NCI-H524 treated with DMSO at 0.1 percent for 48 hours (cell line): ENCODE measurements around the gene MRPL38.
"Not testable (repeated sequence)": the region's sequence is repeated elsewhere in the genome, so short reads cannot be mapped to it uniquely, and the experiment has no call there.

Source experiments
- DNase-seq: peaks from one replicate; lab custom pipeline; 2025; lab: John Stamatoyannopoulos, UW

Gene MRPL38

GRCh38 chr17:75876190-75876937 lies 28.3 kb downstream of the MRPL38 start:
- no peak for DNase-seq

DNA sequence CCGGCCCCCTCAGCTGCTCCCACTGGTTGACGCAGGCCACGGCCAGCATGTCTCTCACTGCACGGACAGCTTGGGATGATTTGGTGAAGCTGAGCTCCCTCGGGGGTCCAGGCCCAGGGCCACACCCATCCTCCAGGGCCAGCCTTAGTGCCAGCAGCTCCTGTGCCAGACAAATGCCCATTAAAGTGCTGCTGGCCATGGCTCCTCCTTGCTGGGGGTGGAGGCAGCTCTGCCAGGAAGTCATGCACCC lies 28.8 kb downstream of the MRPL38 start:
- no peak for DNase-seq

DNA sequence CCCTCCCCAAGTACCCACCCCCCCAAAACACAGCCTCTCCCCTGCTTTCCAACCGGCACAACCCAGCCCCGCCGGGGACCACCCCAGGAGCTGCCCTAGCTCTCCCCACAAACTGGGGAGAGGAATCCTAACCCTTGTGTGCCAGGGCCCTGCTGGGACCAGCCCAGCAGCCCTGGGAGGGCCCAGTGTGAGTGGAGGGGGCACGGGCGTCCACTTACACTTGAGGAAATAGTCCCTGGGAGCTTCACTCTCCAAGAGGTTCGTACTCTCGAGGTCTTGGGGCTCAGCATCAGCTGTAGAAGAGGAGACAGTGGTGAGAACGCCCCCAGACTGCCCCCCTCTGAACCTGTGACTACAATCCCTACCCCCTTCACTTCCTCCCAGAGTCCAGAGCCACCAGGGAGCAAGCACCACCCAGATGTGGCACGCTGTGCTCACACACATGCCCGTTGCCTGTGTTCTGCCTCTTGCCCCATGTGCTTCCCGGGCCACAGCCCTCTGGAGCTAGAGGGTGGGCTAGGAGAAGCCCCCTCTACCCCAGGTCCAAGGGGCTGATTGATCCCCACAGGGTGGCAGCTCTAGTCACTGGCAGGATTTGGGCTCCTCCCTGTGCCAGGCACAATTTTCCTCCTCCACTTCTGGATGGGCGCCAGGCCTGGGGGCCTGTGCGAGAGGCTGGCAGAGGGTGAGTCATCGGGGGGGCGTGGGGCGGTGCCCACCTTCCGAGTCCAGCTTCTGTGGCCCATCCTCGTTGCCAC lies 29.3 kb downstream of the MRPL38 start:
- no peak for DNase-seq

GRCh38 chr17:75874323-75875181 lies 30.1 kb downstream of the MRPL38 start:
- DNase-seq = no peak

DNA sequence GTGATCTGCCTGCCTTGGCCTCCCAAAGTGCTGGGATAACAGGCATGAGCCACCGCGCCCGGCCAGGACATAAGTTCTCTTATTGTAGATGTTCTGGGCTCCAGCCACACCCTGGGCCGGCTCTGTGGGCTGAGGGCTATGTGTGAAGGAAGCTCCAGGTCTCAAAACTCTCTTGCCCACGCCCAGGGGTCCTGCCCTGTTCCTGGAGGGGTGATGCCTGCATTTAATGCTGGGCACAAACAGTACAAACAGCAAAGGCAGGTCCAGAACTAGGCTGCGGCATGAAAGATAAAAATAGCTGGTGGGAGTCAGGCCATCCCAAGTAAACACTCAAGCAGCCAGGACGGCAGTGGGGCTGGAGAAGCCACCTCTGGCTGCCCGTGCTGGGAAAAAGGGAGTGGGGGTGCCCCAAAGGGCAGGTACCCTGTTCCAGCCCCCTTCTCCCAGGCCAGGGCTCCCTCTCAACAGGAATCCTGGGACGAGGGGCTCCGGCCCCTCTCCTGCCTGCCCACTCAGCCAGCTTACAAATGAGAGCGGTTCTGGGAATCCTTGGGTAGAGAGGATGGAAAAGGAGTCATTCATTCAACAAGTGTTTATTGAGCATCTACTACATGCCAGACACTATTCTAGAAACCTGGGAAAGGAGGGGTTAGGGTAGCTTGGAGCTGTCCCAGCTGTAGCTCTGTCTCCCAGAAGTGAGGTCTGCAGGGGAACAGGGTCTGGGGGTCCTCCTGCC lies 30.9 kb downstream of the MRPL38 start:
- DNase-seq = no peak

GRCh38 chr17:75872434-75873351 lies 32.0 kb downstream of the MRPL38 start:
- DNase-seq = no peak

DNA sequence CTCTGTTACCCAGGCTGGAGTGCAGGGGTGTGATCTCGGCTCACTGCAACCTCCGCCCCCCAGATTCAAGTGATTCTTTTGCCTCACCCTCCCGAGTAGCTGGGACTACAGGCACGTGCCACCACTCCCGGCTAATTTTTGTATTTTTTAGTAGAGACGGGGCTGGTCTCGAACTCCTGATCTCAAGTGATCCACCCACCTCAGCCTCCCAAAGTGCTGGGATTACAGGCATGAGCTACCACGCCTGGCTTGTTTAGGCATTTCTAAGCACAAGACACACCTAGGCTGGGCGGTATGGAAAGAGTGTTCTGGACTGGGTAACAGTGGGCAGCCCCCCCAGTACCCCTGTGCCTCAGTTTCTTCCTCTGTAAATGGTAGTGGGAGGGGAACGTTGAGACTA lies 34.5 kb downstream of the MRPL38 start:
- DNase-seq = not testable (repeated sequence)

- DNase-seq = no peak
These were observed 35.2 kb downstream of the MRPL38 start for GRCh38 chr17:75869282-75870141.

DNA sequence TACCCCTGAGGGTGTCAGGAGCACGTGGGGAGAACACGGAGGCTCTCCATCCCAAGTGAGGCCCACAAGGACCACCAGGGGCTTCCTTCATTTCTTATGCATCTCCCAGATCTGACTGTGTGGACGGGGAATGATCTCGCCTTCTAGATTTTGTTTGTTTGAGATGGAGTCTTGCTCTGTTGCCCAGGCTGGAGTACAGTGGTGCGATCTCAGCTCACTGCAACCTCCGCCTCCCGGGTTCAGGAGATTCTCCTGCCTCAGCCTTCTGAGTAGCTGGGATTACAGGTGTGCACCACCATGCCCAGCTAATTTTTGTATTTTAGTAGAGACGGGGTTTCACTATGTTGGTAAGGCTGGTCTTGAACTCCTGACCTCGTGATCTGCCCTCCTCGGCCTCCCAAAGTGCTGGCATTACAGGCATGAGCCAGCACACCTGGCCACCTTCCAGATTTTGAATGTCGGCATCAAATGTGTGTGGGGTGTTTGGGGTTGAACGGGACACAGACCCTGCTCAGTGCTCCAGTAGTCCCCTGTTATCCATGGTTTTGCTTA lies 35.9 kb downstream of the MRPL38 start:
- DNase-seq = not testable (repeated sequence)

DNA sequence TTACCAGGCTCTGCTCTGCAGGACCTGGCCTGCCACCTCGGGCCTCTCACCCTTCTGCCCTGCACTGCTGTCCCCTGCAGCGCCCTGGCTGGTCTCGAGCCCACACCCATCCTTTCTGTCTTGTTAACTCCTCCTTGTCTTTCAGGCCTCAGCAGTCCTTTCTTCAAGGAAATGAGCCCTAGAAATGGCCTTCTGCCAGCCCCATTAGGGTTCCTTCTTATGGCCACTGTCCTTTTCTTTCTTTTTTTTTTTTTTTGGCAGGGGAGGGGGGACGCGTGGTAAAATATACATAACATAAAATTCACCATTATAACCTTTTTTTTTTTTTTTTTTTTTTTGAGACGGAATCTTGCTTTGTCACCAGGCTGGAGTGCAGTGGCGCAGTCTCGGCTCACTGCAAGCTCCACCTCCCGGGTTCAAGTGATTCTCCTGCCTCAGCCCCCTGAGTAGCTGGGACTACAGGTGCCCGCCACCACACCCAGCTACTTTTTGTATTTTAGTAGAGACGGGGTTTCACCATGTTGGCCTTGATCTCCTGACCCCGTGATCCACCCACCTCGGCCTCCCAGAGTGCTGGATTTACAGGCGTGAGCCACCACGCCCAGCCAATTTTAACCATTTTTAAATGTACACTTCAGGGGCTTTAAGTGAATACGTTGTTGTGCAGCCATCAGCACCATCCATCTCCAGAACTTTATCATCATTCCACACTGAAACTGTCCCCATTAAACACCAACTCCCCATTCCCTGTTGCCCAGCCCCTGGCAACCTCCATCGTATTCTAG lies 39.1 kb downstream of the MRPL38 start:
- DNase-seq = not testable (repeated sequence)

GRCh38 chr17:75864887-75865286 lies 39.8 kb downstream of the MRPL38 start:
- DNase-seq = not testable (repeated sequence)

GRCh38 chr17:75864448-75864871 lies 40.2 kb downstream of the MRPL38 start:
- DNase-seq = no peak

DNA sequence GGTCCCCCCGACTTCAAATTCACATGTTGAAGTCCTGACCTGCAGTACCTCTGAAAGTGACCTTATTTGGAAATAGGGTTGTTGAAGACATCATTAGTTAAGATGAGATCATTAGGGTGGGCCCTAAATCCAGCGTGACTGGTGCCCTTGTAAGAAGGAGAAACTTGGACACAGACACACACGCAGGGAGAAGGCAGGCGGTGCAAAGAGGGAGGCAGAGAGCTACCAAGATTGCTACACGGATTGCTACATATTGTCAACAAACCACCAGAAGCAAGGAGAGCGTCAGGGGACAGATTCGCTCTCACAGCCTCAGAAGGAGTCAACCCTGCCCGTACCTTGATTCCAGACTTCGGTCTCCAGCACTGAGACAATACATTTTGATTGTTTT lies 42.8 kb downstream of the MRPL38 start:
- no peak for DNase-seq

DNA sequence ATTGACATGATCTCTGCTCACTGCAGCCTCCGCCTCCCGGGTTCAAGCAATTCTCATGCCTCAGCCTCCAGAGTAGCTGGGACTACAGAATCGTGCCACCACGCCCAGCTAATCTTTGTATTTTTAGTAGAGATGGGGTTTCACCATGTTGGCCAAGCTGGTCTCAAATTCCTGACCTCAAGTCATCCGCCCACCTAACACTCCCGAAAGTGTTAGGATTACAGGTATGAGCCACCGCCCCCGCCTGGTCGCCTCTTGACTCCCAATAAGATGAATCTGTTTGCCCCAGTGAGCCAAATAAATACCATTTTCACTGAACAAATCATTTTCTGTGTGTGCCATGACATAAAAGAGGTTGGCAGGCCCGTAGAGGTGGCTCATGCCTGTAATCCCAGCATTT lies 45.3 kb downstream of the MRPL38 start:
- not testable (repeated sequence) for DNase-seq

DNA sequence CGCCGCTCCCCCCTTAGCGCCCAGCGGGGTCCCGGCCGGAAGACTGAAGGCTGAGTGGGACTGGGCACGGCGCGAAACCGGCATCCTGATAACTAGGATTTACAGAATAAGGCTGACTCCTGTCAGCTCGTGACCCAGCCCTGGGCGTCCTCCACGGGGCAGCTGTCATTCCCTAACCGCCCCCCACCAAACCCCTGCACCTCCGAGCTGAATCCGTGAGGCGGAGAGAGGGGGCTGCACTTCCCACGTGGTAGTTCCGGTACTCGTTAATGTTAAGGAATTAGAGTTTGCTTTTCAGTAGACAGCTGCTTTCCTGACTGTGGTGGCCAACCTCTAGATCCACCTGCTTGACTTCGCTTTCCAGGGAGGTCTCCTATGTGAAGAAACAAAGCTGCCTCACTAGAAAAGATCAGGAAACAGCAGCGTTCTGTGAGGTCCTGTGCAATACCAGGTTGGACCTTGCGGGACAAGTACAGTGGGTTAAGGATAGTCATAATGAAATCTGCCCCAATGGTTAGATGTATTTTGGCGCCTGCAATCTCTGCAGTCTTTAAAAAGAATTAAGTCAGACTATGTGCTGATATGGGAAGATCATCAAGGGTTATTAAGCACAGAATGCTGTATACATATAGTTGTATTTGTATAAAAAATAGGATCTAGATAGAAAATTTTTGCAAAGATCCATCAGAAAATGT lies 48.5 kb downstream of the MRPL38 start:
- DNase-seq = peak; percentile 78

- peak; percentile 100 for DNase-seq
These were observed 49.2 kb downstream of the MRPL38 start, which contains the start of gene WBP2 for GRCh38 chr17:75855310-75856061. Gene WBP2, minus strand, starts transcription at chr17:75855335. Its CDS starts 38 bp downstream, at chr17:75855297.

DNA sequence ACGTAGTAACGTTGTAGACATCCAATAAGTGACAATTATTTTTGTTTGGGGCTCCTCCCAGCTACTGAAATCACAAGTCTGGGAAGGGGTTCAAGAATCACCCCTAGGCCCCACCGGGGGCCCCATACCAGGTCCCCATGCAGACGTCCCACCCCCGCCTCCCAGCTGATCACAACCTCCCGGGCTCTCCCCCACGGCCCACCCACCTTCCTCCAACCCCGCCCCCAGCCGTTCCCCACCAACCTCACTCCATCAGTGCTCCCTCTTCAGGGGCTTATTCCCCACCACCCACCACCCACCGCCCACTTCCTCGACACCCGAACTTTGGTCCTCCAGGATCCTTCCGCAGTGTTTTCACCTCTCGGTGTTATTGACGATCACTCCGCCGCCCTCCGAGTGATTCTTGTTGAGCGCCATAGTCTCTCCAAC lies 49.8 kb downstream of the MRPL38 start:
- DNase-seq = no peak
